Mesenteric fat pad (tissue), 1 donor: ENCODE data around the gene ZNF587B. TPM values are rescaled to one million over a fixed set of nuclear protein-coding genes. Genes with fewer than 3 reads are reported as not detected.
"Not testable (repeated sequence)": the region's sequence is repeated elsewhere in the genome, so short reads cannot be mapped to it uniquely, and the experiment has no call there.

Experiments
- DNase-seq: peaks from one replicate; pipeline ENCODE4 v3.0.0-alpha.2; 2020; ENCODE audit warnings: low spot score
- total RNA-seq: library from RNA; stranded (reverse); fragmentation: NEBNext Ultra II Directional; extraction: Animal tissue kit (Norgen Biotek cat#: 25700); gene quantifications from one replicate; pipeline ENCODE4 v1.2.1, GENCODE V29; 2021
- donor health status: DM: yes; HTN: yes; CAD: no.

The ZNF587B gene
- total RNA-seq, 1 donor from 2014 or later: 16.6 TPM

- DNase-seq: not testable (repeated sequence)
Observed at GRCh38 chr19:57869655-57870054, 39.6 kb downstream of the ZNF587B start.

GRCh38 chr19:57870225-57870624 is 40.1 kb downstream of the ZNF587B start:
- DNase-seq: no peak

- DNase-seq: no peak
Observed at GRCh38 chr19:57872450-57872849, 42.4 kb downstream of the ZNF587B start.

DNA sequence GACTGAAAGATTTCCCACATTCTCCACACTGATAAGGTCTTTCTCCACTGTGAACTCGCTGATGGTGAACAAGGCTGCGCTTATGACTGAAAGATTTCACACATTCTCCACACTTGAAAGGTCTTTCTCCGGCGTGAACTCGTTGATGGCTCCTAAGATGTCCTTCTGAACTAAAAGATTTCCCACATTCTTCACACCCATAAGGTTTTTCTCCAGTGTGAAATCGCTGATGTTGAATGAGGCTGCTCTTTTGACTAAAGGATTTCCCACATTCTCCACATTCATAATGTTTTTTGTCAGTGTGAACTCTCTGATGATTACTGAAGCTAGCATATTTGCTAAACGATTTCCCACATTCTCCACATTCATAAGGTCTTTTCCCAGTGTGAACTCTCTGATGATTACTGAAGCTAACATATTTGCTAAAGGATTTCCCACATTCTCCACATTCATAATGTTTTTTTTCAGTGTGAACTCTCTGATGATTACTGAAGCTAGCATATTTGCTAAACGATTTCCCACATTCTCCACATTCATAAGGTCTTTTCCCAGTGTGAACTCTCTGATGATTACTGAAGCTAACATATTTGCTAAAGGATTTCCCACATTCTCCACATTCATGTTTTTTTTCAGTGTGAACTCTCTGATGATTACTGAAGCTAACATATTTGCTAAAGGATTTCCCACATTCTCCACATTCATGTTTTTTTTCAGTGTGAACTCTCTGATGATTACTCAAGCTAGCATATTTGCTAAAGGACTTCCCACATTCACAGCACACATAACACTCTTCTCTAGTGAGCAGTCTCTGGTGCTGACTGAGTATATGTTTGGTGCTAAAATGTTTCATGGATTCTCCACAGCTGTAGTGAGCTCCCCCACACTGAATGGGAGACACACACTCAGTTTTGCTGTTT is 44.0 kb downstream of the ZNF587B start:
- not testable (repeated sequence) for DNase-seq

- DNase-seq: no peak
Observed at GRCh38 chr19:57886046-57886445, 55.9 kb downstream of the ZNF587B start.

- DNase-seq: no peak
Observed at GRCh38 chr19:57887195-57887941, 57.3 kb downstream of the ZNF587B start.

- no peak for DNase-seq
Observed at GRCh38 chr19:57888107-57888559, 58.0 kb downstream of the ZNF587B start.

DNA sequence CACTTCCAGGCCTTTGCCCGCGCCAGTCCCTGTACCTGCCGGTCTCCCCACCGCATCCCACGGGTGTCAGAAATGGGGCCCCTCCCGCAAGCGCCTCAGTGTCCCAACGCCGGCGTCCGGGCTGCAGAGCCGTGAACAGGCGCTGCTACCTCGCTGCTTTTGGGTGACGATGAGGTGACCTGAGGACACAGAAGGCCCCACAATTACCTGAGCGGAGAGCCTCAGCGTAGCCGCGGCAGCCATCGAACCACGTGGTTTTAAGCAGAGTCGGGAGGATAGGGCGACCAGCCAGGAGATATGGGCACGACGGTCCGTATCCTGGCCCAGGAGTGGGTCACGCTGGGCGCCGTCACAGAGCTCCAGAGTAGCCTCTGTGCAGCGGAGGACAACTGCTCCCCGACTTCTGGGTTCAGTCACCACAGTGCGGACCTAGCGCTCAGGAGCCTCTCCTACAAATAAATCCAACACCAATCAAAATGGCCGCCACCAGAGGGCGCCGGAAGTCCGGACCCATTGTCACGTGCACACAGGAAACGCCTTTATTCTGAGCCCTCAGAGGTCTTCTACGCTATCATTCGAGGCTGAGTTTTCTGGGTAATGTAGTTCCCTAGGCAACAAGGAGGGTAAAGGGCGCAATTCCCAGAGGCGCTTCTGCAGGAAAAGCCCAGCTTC is 58.6 kb downstream of the ZNF587B start, which contains the start of gene ZNF814:
TSS of gene ZNF814 (minus strand) at position 478 of the 672 bp plus-strand sequence. CDS start at position 243, 235 bp downstream.
- no peak for DNase-seq

- not testable (repeated sequence) for DNase-seq
Observed at GRCh38 chr19:57890706-57891105, 60.6 kb downstream of the ZNF587B start.

Other genes with a start within 250 kb of the ZNF587B start
- 2.4 TPM for gene ZIK1, start 246.2 kb upstream of the ZNF587B start, total RNA-seq
- 3.0 TPM for gene ZNF530, start 230.4 kb upstream of the ZNF587B start, total RNA-seq
- 10.2 TPM for gene ZNF134, start 216.1 kb upstream of the ZNF587B start, total RNA-seq
- gene ZNF211, start 197.1 kb upstream of the ZNF587B start, total RNA-seq: 6.8 TPM
- gene ZSCAN4, start 161.4 kb upstream of the ZNF587B start, total RNA-seq: not detected
- gene ZNF551, start 148.3 kb upstream of the ZNF587B start, total RNA-seq: 9.9 TPM
- 4.8 TPM for gene ZNF154, start 121.1 kb upstream of the ZNF587B start, total RNA-seq
- gene ZNF671, start 102.7 kb upstream of the ZNF587B start, total RNA-seq: 3.9 TPM
- gene ZNF776, start 83.5 kb upstream of the ZNF587B start, total RNA-seq: 11.5 TPM
- 13.0 TPM for gene ZNF586, start 60.6 kb upstream of the ZNF587B start, total RNA-seq
- 4.0 TPM for gene ZNF552, start 15.4 kb upstream of the ZNF587B start, total RNA-seq
- 25.7 TPM for gene ZNF587, start 19.6 kb downstream of the ZNF587B start, total RNA-seq
- 19.7 TPM for gene ZNF814, start 58.7 kb downstream of the ZNF587B start, total RNA-seq
- 11.1 TPM for gene ZNF417, start 86.3 kb downstream of the ZNF587B start, total RNA-seq
- gene ZNF418, start 105.1 kb downstream of the ZNF587B start, total RNA-seq: 5.2 TPM
- 4.0 TPM for gene ZNF256, start 117.4 kb downstream of the ZNF587B start, total RNA-seq
- 1.3 TPM for gene C19orf18, start 144.2 kb downstream of the ZNF587B start, total RNA-seq
- 7.9 TPM for gene ZNF606, start 172.5 kb downstream of the ZNF587B start, total RNA-seq
- gene ZSCAN1, start 203.7 kb downstream of the ZNF587B start, total RNA-seq: not detected
- gene ZNF135, start 229.0 kb downstream of the ZNF587B start, total RNA-seq: 3.5 TPM